Liver (tissue), 9 donors: ENCODE measurements around the gene PTGIS. TPM values are rescaled to one million over a fixed set of nuclear protein-coding genes. Genes with fewer than 3 reads are reported as not detected.

ENCODE experiments used
- DNase-seq: peaks from one replicate; pipeline ENCODE4 v3.0.0-alpha.2; 2017; ENCODE audit warnings: low spot score
- H3K27ac ChIP-seq, 2 donors: one replicate each; pipeline ENCODE4 v1.7.0; 2013; ENCODE audit warnings: inconsistent platforms in 2 of 2, low read length in 2 of 2, control low read depth in 1 of 2, low read depth in 1 of 2, mild to moderate bottlenecking in 1 of 2
- H3K27me3 ChIP-seq, 4 donors: one replicate each; pipeline versions ENCODE4 v1.6.1 to v1.7.0; 2013; ENCODE audit warnings: low read length in 3 of 4, inconsistent platforms in 1 of 4, mild to moderate bottlenecking in 1 of 4, moderate library complexity in 1 of 4; ENCODE audit not compliant: control insufficient read depth in 4 of 4, insufficient read depth in 4 of 4
- H3K36me3 ChIP-seq, 4 donors: one replicate each; pipeline versions ENCODE4 v1.6.1 to v1.7.0; 2013; ENCODE audit warnings: low read length in 3 of 4, mild to moderate bottlenecking in 3 of 4, low read depth in 1 of 4, moderate library complexity in 1 of 4; ENCODE audit not compliant: control insufficient read depth in 4 of 4, insufficient read depth in 3 of 4
- H3K4me1 ChIP-seq, 4 donors: one replicate each; pipeline versions ENCODE4 v1.6.1 to v1.7.0; 2013; ENCODE audit warnings: low read length in 3 of 4, mild to moderate bottlenecking in 3 of 4, moderate library complexity in 1 of 4; ENCODE audit not compliant: control insufficient read depth in 4 of 4, insufficient read depth in 4 of 4
- H3K4me3 ChIP-seq, 3 donors: one replicate each; pipeline versions ENCODE4 v1.6.1 to v1.7.0; 2013; ENCODE audit warnings: low read length in 3 of 3, control low read depth in 1 of 3, low read depth in 1 of 3, mild to moderate bottlenecking in 1 of 3
- H3K9ac ChIP-seq, 2 donors: one replicate each; pipeline ENCODE4 v1.7.0; 2013; ENCODE audit warnings: low read length in 2 of 2, mild to moderate bottlenecking in 2 of 2, moderate library complexity in 2 of 2, control low read depth in 1 of 2, low read depth in 1 of 2
- H3K9me3 ChIP-seq, 4 donors: one replicate each; pipeline versions ENCODE4 v1.6.1 to v1.7.0; 2013; ENCODE audit warnings: low read length in 3 of 4; ENCODE audit not compliant: control insufficient read depth in 4 of 4
- CTCF ChIP-seq: fragments of 150-350 bp; IDR thresholded peaks from 2 replicates; pipeline ENCODE4 v1.5.1; 2017; ENCODE audit warnings: improper control_type of control experiment, low read depth, low read length; ENCODE audit not compliant: missing input control
- EGR1 ChIP-seq, 2 donors: IDR thresholded peaks; 2 replicates each; pipeline ENCODE4 v1.6.1; 2016 to 2018; ENCODE audit warnings: antibody characterized with exemption in 2 of 2, low read depth in 2 of 2
- FOXA1 ChIP-seq: IDR thresholded peaks from 2 replicates; pipeline ENCODE4 v1.6.1; 2016; ENCODE audit warnings: antibody characterized with exemption
- GABPA ChIP-seq, 2 donors: IDR thresholded peaks in 1 of 2; conservative IDR thresholded peaks in 1 of 2; 2 replicates each; pipeline ENCODE4 v1.6.1; 2016; ENCODE audit warnings: antibody characterized with exemption in 2 of 2, mild to moderate bottlenecking in 1 of 2, moderate library complexity in 1 of 2
- HNF4A ChIP-seq, 2 donors: conservative IDR thresholded peaks; 2 replicates each; pipeline ENCODE4 v1.6.1; 2016; ENCODE audit warnings: antibody characterized with exemption in 2 of 2, mild to moderate bottlenecking in 2 of 2
- HNF4G ChIP-seq: IDR thresholded peaks from 2 replicates; pipeline ENCODE4 v1.6.1; 2016; ENCODE audit warnings: antibody characterized with exemption
- JUND ChIP-seq, 2 donors: IDR thresholded peaks; 2 replicates each; pipeline ENCODE4 v1.6.1; 2016; ENCODE audit warnings: antibody characterized with exemption in 2 of 2
- NR2F2 ChIP-seq: IDR thresholded peaks from 2 replicates; pipeline ENCODE4 v1.6.1; 2016; ENCODE audit warnings: antibody characterized with exemption
- RAD21 ChIP-seq, 2 donors: IDR thresholded peaks; 2 replicates each; pipeline ENCODE4 v1.6.1; 2016; ENCODE audit warnings: antibody characterized with exemption in 2 of 2, mild to moderate bottlenecking in 2 of 2
- RXRA ChIP-seq, 2 donors: IDR thresholded peaks; 2 replicates each; pipeline ENCODE4 v1.6.1; 2017 to 2018; ENCODE audit warnings: antibody characterized with exemption in 2 of 2, mild to moderate bottlenecking in 1 of 2
- SP1 ChIP-seq: IDR thresholded peaks from 2 replicates; pipeline ENCODE4 v1.6.1; 2018; ENCODE audit warnings: antibody characterized with exemption, mild to moderate bottlenecking
- TAF1 ChIP-seq: conservative IDR thresholded peaks from 2 replicates; pipeline ENCODE4 v1.6.1; 2016; ENCODE audit warnings: antibody characterized with exemption, mild to moderate bottlenecking
- YY1 ChIP-seq: IDR thresholded peaks from 2 replicates; pipeline ENCODE4 v1.6.1; 2016; ENCODE audit warnings: antibody characterized with exemption, mild to moderate bottlenecking
- ZBTB33 ChIP-seq: IDR thresholded peaks from 2 replicates; pipeline ENCODE4 v1.6.1; 2016; ENCODE audit warnings: antibody characterized with exemption
- WGBS: extraction: QIAGEN DNeasy Blood & Tissue Kit; methylation state at CpG from one replicate; pipeline ENCODE4 v1.1.7; 2013; 5-methylcytosine and 5-hydroxymethylcytosine counted together
- polyA plus RNA-seq, 2 donors: library from polyadenylated mRNA; stranded (reverse) in 1 of 2; unstranded in 1 of 2; fragments of 200-250 nt in 1 of 2; fragments of >200 nt in 1 of 2; fragmentation: Nextera tagmentation in 1 of 2; extraction: Ambion mirVana in 1 of 2; gene quantifications; one replicate each; pipeline versions ENCODE4 v1.2.1 to v1.2.3, GENCODE V29; 2013 to 2015
- total RNA-seq, 2 donors: library from RNA; depleted of rRNA; stranded (reverse); fragments of >200 nt; gene quantifications; one replicate each; pipeline ENCODE4 v1.2.3, GENCODE V29; 2014
- TF ChIP-seq, protein P1 (sequence below): IDR thresholded peaks from 2 replicates; pipeline ENCODE4 v1.6.1; 2016; ENCODE audit warnings: antibody characterized with exemption
- TF ChIP-seq, protein P2 (sequence below): IDR thresholded peaks from 2 replicates; pipeline ENCODE4 v1.6.1; 2016; ENCODE audit warnings: antibody characterized with exemption
- donor health status: healthy.
- donor health status: healthy.
- donor health status: healthy.
- donor health status: healthy.
- donor health status: healthy.

The PTGIS gene
- total and polyA plus RNA-seq, 4 donors, result 2.2 to 6.3 (median 3.8) TPM

- TF ChIP-seq CTCF, result no peak
- TF ChIP-seq TAF1, result no peak
- no peak for TF ChIP-seq NR2F2
- no peak for TF ChIP-seq EGR1 (IDR thresholded peaks at IDR 0.05; ENCODE audit: low read depth in 2 of 2)
- TF ChIP-seq SP1, result no peak
- TF ChIP-seq GABPA (IDR thresholded peaks at IDR 0.05 in 1 of 2, conservative IDR thresholded peaks at IDR 0.05 in 1 of 2), result no peak
- TF ChIP-seq, protein P1, sequence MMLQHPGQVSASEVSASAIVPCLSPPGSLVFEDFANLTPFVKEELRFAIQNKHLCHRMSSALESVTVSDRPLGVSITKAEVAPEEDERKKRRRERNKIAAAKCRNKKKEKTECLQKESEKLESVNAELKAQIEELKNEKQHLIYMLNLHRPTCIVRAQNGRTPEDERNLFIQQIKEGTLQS, result no peak
Observed at GRCh38 chr20:49526056-49526455, 41.9 kb downstream of the PTGIS start (continued).

- TF ChIP-seq JUND (IDR thresholded peaks at IDR 0.05), result no peak
- TF ChIP-seq RXRA (IDR thresholded peaks at IDR 0.05), result no peak
- no peak for TF ChIP-seq CTCF
- no peak for TF ChIP-seq SP1
- TF ChIP-seq, protein P2, sequence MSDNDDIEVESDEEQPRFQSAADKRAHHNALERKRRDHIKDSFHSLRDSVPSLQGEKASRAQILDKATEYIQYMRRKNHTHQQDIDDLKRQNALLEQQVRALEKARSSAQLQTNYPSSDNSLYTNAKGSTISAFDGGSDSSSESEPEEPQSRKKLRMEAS, result no peak
- no peak for TF ChIP-seq HNF4G
- TF ChIP-seq HNF4A (conservative IDR thresholded peaks at IDR 0.05), result no peak
- no peak for TF ChIP-seq RAD21 (IDR thresholded peaks at IDR 0.05)
- TF ChIP-seq ZBTB33, result no peak
- TF ChIP-seq FOXA1, result no peak
- peaks cover 0 to 2% (median 0%) of the 10 kb centered on the region in 4 donors for H3K36me3 ChIP-seq
- H3K9ac ChIP-seq, result no peak overlapping the region
- H3K4me3 ChIP-seq, result no peak overlapping the region
- no peak for DNase-seq
- 94% methylated on average over 8 of the region's 8 CpGs for WGBS
- no peaks in the 10 kb centered on the region for H3K4me1 ChIP-seq
- no peak overlapping the region for H3K27ac ChIP-seq
- H3K27me3 ChIP-seq, result no peaks in the 10 kb centered on the region
- no peaks in the 10 kb centered on the region for H3K9me3 ChIP-seq
Observed at GRCh38 chr20:49523767-49524360, 44.1 kb downstream of the PTGIS start.

- Histone ChIP-seq H3K36me3 (no peaks in the 10 kb centered on the region), H3K27ac (no peak overlapping the region), H3K27me3 (no peaks in the 10 kb centered on the region), H3K4me1 (no peaks in the 10 kb centered on the region), H3K9me3 (no peaks in the 10 kb centered on the region), H3K4me3 (no peak overlapping the region), H3K9ac (no peak overlapping the region)
- 84% methylated on average over 4 of the region's 4 CpGs for WGBS
- no peak for DNase-seq
- no peak for TF ChIP-seq RAD21 (IDR thresholded peaks at IDR 0.05)
- TF ChIP-seq YY1, result no peak
- TF ChIP-seq HNF4G, result no peak
- no peak for TF ChIP-seq GABPA (IDR thresholded peaks at IDR 0.05 in 1 of 2, conservative IDR thresholded peaks at IDR 0.05 in 1 of 2)
Observed at GRCh38 chr20:49521356-49521755, 46.6 kb downstream of the PTGIS start.
